NCI-H82 (cell line): ENCODE data around the gene PSMG3.

ENCODE experiments used
- DNase-seq: peaks from one replicate; lab custom pipeline; 2025; lab: John Stamatoyannopoulos, UW

The PSMG3 gene

DNA sequence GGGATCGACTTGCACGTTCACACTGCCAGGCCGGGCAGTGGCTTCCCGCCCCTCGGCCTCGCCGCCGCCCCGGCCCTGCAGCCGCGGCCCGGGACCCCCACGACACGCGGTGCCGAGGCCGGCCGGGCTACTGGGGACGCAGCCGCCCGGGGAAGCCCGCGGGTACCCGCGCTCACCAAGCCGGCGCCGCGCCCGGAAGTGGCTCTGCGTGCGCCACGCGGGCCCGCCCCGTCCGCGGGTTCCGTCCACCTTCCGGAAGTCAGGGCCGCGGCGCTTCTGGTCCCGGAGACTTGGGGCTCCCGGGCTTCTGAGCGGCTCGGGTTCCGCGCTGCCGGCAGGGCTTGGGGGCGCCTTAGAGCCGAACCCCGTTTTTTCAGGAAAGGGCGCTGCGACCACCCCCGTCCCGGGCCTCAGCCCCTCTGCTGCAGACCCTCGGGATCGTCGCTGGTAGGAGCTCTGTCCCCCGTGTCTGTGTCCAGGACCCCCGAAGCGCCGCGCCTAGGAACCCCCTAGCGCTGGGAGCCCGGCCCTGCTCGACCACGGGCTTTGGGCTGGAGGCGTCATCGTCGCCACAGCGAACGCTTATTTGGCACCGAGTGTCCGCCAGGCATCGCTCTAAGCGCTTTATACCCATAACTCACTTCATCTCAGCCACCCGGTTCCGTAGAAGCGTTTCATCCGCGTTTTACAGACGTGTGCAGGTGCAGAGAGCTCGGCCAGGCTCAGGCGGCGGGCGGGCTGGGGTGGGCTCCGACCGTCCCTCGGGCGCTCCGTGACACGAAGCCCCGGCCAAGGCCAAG lies at the start of gene PSMG3:
TSS of gene PSMG3 (minus strand) at position 200 of the 800 bp plus-strand sequence. CDS start 693 bp downstream, outside the sequence.
- peak; percentile 93 for DNase-seq

GRCh38 chr7:1618475-1618874 lies 48.6 kb upstream of the PSMG3 start:
- DNase-seq = no peak

- DNase-seq = no peak
Measured at GRCh38 chr7:1617957-1618356, 48.1 kb upstream of the PSMG3 start.

- DNase-seq = no peak
Measured at GRCh38 chr7:1616741-1617140, 46.9 kb upstream of the PSMG3 start.

GRCh38 chr7:1611708-1612241 lies 41.9 kb upstream of the PSMG3 start:
- DNase-seq = peak; percentile 96

GRCh38 chr7:1610678-1611302 lies 41.0 kb upstream of the PSMG3 start:
- DNase-seq = peak; percentile 85

DNA sequence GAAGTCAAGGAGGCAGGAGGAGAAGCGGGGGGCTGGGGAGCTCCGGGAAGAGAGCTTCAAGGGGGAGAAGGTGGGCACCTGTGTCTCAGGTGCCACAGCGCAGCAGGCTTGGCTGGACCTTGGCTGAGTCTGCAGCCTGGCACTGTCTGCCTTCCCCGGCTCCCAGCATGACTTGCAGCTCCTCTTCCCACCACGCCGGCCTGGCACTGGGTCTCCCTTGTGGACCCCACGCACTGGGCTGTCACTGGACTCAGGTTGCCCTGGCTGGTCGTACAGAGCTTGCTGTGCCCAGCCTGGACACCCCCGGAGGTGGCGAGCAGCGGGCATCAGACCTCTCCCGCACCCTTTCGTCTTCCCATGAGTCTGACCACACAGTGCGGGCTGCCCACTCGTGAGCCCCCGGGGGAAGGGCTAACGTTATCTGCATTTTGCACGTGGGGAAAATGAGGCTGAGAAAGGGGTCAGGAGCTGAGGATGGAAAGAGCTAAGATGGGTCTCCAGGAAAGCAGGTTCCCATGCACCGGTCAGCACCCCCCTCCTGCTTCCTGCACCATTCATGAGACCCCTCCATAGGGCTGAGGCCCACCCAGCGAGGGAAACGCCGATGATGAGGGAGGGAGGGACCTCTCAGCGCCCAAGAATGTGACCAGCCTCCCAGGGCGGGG lies 40.3 kb upstream of the PSMG3 start:
- DNase-seq = no peak

DNA sequence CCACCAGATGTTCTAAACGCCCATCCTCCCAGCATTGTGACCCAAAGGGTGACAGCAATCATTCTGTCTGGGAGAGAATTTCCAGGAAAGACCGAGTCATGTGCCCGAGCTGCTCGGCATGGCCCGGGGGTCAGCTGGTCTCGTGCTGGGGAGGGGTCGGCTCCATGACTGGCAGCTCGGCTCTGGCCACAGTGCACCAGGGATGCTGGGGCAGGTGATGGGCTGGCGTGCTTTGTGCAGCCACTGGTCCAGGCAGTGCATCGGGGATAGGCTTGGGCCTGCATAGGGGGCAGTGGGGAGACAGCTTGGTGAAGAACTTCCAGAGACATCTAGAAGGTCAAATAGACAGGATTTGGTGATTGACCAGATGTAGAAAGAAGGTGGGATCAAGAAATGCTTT lies 39.2 kb upstream of the PSMG3 start:
- DNase-seq = no peak

DNA sequence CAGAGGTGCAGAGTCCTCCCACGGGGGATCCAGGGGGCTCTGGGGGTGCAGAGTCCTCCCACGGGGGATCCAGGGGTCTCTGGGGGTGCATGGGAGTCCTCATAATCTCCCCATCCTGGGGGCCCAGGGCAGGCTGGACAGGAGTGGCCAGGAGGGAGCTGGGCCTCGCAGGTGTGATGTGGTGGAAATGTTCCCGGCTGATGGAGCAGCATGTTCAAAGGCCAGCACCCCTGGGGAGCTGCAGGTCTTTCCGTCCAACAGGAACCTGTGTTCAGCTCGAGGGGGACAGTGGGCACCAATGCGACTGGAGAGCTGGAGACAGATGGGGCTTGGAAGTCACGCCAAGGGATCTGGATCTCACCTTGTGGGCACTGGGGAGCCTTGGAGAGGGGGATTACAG lies 38.5 kb upstream of the PSMG3 start:
- no peak for DNase-seq

DNA sequence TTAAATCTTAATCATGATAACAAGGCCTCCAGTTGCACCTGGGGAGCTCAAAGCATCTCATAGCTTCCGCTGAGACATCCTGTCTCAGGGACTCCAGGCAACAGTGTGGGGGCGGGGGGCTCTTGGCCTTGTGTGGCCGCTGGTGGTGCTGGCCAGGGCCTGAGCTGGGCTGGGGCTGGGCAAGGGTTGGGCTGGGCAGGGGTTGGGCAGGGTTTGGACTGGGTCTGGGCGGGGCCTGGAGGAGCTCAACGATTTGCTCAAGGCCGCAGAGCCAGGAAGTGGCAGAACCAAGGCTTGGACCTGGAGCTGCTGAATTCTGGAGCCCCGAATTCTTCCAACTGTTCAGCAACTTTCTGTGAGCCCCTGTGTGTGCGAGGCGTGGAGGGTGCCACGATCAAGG lies 37.9 kb upstream of the PSMG3 start:
- DNase-seq = no peak

GRCh38 chr7:1607001-1607400 lies 37.2 kb upstream of the PSMG3 start:
- DNase-seq = no peak

- DNase-seq = no peak
Measured at GRCh38 chr7:1604383-1604782, 34.6 kb upstream of the PSMG3 start.

GRCh38 chr7:1603346-1604225 lies 33.8 kb upstream of the PSMG3 start:
- DNase-seq = no peak

GRCh38 chr7:1602386-1602785 lies 32.6 kb upstream of the PSMG3 start:
- no peak for DNase-seq

GRCh38 chr7:1601956-1602355 lies 32.1 kb upstream of the PSMG3 start:
- DNase-seq = no peak

DNA sequence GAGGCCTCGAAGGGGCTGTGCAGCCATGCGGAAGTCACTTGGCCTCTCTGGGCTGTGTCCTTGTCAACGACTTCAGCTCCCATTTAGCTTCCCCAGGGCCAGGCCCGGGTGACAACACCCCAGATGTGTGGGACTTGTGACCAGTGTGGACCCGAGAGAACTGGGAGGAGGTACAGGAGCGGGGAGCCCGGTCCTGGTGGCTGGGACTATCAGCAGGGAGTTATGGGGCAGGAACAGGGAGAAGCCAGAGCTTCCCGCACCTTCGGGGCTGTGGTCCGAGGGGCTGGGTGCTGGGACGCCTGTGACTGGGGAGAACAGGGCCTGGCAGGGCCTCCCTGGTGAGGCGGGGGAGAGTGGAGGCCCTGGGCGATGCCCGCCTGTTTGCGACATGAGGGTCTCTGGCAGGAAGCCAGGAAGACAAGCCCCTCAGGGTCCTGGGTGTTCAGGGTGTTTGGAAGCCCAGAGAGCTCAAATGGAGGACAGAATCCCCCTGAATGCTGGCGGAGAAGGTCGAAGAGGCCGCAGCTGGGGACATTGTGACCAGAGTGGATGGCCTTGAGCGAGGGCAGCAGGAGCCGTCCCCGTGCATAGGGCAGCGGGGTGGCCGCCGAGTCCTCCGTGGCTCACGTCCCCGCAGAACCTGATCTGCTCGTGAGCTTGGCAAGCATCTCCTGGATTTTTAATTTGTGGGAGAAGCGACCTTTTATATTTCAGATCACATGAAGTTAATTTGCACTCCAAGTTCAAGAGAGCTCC lies 30.0 kb upstream of the PSMG3 start:
- DNase-seq = no peak

DNA sequence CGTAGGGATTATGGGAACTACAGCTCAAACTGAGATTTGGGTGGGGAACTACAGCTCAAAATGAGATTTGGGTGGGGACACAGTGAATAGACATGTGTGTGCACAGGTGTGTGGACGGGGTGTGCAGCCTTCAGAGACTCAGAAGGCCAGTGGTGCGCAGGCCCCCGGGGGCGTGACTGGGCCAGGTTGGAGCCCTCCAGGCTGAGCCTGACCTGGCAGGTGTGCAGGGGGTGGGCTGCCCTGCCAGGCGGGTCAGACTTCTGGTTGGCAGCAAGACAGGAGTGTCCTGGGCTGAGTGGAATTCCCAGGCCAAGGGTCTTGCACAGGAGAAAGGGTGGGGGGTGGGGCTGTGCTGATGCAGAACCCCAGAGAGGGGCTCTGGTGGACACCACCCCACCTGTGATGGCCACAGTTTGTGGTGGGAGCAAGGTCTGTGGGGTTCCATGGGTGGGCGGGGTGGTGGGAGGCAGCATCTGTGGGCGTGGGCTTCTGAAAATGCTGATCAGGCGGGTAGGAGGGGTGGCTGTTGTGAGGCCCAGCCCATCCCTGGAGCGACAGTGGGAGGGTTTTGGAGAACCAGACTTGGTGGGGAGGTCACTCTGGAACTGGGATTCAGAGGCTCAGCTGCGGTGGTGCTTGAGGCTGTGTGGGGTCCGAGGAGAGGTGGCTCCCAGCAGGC lies 29.3 kb upstream of the PSMG3 start:
- DNase-seq = no peak

DNA sequence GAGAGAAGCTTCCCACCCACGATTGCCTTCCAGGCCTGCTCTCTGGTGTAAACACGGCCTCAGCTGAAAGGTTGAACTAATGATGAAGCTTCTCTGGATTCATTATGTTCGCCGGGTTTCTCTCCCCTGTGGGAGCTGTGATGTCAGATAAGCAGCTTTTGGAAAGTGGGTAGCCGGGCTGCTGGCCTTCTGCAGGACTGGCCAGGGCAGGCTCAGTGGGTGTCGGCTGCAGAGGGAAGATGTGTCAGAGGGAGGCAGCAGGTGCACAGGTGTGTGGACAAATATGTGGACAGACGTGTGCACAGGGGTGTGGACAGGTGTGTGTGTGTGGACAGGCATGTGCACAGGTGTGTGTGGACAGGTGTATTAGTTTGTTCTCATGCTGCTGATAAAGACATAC lies 28.5 kb upstream of the PSMG3 start:
- no peak for DNase-seq

DNA sequence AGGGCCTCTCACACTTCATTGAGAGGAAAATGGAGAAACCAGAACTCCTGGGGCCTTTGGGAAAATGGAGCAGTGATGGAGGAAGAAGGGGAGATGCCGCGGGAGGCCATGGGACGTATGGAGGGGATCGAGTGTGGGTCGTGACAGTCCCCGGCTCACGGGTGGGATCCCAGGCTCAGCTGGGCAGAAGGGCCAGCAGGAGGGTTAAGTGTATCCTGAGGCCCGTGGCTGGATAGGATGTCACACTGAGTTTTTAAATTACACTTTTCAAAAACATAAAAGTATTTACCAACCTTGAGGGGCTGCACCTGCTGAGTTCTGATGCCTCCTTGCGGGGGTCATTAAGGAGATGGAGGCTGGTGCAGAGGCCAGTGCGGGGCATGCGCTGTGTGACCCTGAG lies 28.0 kb upstream of the PSMG3 start:
- DNase-seq = no peak

GRCh38 chr7:1597066-1597760 lies 27.4 kb upstream of the PSMG3 start:
- no peak for DNase-seq
